Cerebellar cortex (tissue), 1 donor: ENCODE results near the gene C1GALT1.

Source experiments
- DNase-seq: peaks from one replicate; pipeline ENCODE4 v3.0.0-alpha.2; 2015; ENCODE audit warnings: low spot score

C1GALT1 gene

DNA sequence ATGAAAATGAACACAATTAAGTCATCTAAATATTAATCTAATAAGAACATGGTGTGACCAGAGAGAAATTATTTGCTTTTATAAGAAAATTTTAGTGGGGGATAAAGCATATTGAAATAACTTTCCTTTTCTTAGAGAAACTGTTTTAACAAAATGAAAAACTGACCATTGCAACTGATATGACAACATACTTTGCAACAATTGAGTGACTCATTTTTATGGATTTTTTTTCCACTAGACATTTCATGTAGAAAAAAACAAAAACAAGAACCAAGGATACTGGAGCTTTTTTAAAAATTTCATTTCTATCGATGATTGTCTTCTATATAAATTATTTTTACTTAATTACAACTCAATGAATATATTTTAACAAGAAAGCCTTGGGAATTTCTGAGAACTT, 90.0 kb downstream of the C1GALT1 start:
- no peak for DNase-seq

- no peak for DNase-seq
Measured at GRCh38 chr7:7274782-7275181, 92.4 kb downstream of the C1GALT1 start.

- no peak for DNase-seq
Measured at GRCh38 chr7:7276161-7276560, 93.8 kb downstream of the C1GALT1 start.

GRCh38 chr7:7290429-7291122, 108.2 kb downstream of the C1GALT1 start:
- DNase-seq: no peak

DNA sequence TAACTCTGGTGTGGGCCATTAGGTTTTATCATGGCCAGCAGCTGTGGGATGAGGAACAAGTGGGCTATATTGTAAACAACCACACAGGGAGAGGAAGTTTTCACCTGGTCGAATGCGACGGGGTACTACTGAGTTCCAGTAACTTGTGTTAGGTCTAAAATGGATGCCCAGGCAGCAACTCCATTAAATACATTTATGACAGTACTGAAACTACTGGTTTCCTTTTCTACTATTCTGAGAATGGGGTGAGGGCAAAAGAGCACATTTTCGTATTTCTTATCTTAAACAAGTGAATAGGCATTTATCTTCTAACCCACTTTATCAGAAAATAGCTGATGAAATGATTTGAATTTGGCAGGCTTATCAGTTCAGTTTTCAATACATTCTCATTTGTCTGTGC, 109.7 kb downstream of the C1GALT1 start:
- no peak for DNase-seq

GRCh38 chr7:7292608-7293007, 110.3 kb downstream of the C1GALT1 start:
- DNase-seq: no peak

- DNase-seq: no peak
Measured at GRCh38 chr7:7293092-7293491, 110.7 kb downstream of the C1GALT1 start.

DNA sequence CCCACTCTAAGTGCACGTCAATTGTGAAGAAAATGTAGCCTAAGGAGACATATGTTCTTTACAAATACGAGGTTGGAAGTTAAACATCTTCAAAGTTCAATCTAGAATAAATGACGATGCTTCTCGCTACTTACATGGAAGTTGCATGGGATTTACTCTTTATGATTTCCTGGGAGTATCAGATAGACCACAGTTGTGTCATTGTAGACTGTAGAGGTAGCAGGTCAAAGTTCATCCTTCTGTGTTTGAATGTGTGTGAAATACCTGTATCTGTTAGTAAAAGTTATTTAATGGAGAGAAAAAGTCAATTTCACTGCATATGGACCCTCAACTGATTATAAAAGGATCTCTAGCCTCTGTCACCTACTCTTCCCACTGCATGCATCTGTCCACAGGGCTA, 112.6 kb downstream of the C1GALT1 start:
- DNase-seq: no peak
